WTC11 (cell line): ENCODE measurements around the gene TRAPPC3. TPM values are rescaled to one million over a fixed set of nuclear protein-coding genes. Genes with fewer than 3 reads are reported as not detected.

ENCODE experiments used
- FOXJ3 ChIP-seq: sonication (generic); formaldehyde crosslinking; IDR thresholded peaks from 2 replicates; pipeline ENCODE4 v1.9.0; 2021; ENCODE audit warnings: missing genetic modification reagents, mild to moderate bottlenecking, borderline replicate concordance
- JAZF1 ChIP-seq: fragments of 250-450 bp; sonication (Bioruptor Pico); IDR thresholded peaks from 2 replicates; pipeline ENCODE4 v1.9.0; 2021; ENCODE audit warnings: moderate library complexity, mild to moderate bottlenecking, inconsistent platforms
- NR2C2 ChIP-seq: sonication (generic); formaldehyde crosslinking; IDR thresholded peaks from 2 replicates; pipeline ENCODE4 v1.8.0; 2022; ENCODE audit warnings: mild to moderate bottlenecking, missing genetic modification reagents
- PRRX2 ChIP-seq: fragments of 250-450 bp; sonication (Bioruptor Pico); IDR thresholded peaks from 2 replicates; pipeline ENCODE4 v1.8.0; 2021; ENCODE audit warnings: mild to moderate bottlenecking
- SMAD4 ChIP-seq: sonication (generic); formaldehyde crosslinking; IDR thresholded peaks from 2 replicates; pipeline ENCODE4 v1.8.0; 2022; ENCODE audit warnings: mild to moderate bottlenecking, missing genetic modification reagents
- SOX15 ChIP-seq: fragments of 250-450 bp; sonication (Bioruptor Pico); IDR thresholded peaks from 2 replicates; pipeline ENCODE4 v1.9.0; 2021; ENCODE audit warnings: mild to moderate bottlenecking
- SP1 ChIP-seq: sonication (generic); formaldehyde crosslinking; conservative IDR thresholded peaks from 2 replicates; pipeline ENCODE4 v1.8.1; 2022; ENCODE audit warnings: missing genetic modification reagents
- TCF7 ChIP-seq: sonication (generic); formaldehyde crosslinking; IDR thresholded peaks from 2 replicates; pipeline ENCODE4 v1.8.0; 2022; ENCODE audit warnings: mild to moderate bottlenecking, low read depth, missing genetic modification reagents, moderate library complexity
- total RNA-seq: library from RNA; stranded (reverse); gene quantifications from 3 replicates; pipeline ENCODE4 v1.2.3, GENCODE V29; 2021
- TF ChIP-seq, protein P1 (sequence below): sonication (generic); formaldehyde crosslinking; IDR thresholded peaks from 2 replicates; pipeline ENCODE4 v1.8.0; 2023; ENCODE audit warnings: mild to moderate bottlenecking, missing genetic modification reagents
- TF ChIP-seq, protein P2 (sequence below): fragments of 250-450 bp; sonication (Bioruptor Pico); IDR thresholded peaks from 2 replicates; pipeline ENCODE4 v1.9.0; 2021; ENCODE audit warnings: mild to moderate bottlenecking, borderline replicate concordance
- TF ChIP-seq, protein P3 (sequence below): sonication (generic); formaldehyde crosslinking; IDR thresholded peaks from 2 replicates; pipeline ENCODE4 v1.8.0; 2023; ENCODE audit warnings: missing genetic modification reagents, mild to moderate bottlenecking, borderline replicate concordance
- TF ChIP-seq, protein P4 (sequence below): sonication (generic); formaldehyde crosslinking; IDR thresholded peaks from 2 replicates; pipeline ENCODE4 v1.8.0; 2022; ENCODE audit warnings: mild to moderate bottlenecking, missing genetic modification reagents
- TF ChIP-seq, protein P5 (sequence below): sonication (generic); formaldehyde crosslinking; IDR thresholded peaks from 2 replicates; pipeline ENCODE4 v1.8.1; 2023; ENCODE audit warnings: mild to moderate bottlenecking, moderate library complexity, missing genetic modification reagents
- TF ChIP-seq, protein P6 (sequence below): sonication (generic); formaldehyde crosslinking; IDR thresholded peaks from 2 replicates; pipeline ENCODE4 v1.8.1; 2023; ENCODE audit warnings: mild to moderate bottlenecking, missing genetic modification reagents, borderline replicate concordance
- TF ChIP-seq, protein P7 (sequence below): sonication (generic); formaldehyde crosslinking; IDR thresholded peaks from 2 replicates; pipeline ENCODE4 v1.8.1; 2022; ENCODE audit warnings: mild to moderate bottlenecking, missing genetic modification reagents, moderate library complexity, borderline replicate concordance
- TF ChIP-seq, protein P8 (sequence below): fragments of 250-450 bp; sonication (Bioruptor Pico); IDR thresholded peaks from 2 replicates; pipeline ENCODE4 v1.8.0; 2021; ENCODE audit warnings: mild to moderate bottlenecking

The TRAPPC3 gene
- total RNA-seq, 1 experiment from 2014 or later: 48.9 TPM

DNA sequence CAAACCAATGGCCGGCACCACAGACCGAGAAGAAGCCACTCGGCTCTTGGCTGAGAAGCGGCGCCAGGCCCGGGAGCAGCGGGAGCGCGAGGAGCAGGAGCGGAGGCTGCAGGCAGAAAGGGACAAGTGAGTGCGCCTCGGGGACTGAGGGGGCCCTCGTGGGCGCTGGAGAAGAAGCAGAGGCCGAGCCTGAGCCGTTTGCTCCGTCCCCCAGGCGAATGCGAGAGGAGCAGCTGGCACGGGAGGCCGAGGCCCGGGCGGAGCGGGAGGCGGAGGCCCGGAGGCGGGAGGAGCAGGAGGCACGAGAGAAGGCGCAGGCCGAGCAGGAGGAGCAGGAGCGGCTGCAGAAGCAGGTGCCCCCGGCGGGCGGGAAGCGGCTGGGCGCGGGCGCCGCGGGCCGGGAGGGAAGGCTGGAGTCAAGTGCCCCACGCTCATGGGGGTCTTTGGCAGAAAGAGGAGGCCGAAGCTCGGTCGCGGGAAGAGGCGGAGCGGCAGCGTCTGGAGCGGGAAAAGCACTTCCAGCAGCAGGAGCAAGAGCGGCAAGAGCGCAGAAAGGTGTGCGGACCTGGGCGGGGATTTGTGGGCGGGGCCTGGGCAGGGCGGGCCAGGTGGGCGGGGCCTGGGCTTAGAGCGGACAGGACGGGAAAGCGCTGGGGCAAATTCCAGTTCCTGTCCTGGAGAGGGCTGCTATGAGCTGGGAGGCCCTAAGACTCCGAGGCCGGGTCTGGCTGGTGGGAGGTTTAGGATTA is 29.4 kb upstream of the TRAPPC3 start (continued):
- TF ChIP-seq, protein P1, sequence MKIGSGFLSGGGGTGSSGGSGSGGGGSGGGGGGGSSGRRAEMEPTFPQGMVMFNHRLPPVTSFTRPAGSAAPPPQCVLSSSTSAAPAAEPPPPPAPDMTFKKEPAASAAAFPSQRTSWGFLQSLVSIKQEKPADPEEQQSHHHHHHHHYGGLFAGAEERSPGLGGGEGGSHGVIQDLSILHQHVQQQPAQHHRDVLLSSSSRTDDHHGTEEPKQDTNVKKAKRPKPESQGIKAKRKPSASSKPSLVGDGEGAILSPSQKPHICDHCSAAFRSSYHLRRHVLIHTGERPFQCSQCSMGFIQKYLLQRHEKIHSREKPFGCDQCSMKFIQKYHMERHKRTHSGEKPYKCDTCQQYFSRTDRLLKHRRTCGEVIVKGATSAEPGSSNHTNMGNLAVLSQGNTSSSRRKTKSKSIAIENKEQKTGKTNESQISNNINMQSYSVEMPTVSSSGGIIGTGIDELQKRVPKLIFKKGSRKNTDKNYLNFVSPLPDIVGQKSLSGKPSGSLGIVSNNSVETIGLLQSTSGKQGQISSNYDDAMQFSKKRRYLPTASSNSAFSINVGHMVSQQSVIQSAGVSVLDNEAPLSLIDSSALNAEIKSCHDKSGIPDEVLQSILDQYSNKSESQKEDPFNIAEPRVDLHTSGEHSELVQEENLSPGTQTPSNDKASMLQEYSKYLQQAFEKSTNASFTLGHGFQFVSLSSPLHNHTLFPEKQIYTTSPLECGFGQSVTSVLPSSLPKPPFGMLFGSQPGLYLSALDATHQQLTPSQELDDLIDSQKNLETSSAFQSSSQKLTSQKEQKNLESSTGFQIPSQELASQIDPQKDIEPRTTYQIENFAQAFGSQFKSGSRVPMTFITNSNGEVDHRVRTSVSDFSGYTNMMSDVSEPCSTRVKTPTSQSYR (CRISPR knock-in tag): no peak
- TF ChIP-seq, protein P2, sequence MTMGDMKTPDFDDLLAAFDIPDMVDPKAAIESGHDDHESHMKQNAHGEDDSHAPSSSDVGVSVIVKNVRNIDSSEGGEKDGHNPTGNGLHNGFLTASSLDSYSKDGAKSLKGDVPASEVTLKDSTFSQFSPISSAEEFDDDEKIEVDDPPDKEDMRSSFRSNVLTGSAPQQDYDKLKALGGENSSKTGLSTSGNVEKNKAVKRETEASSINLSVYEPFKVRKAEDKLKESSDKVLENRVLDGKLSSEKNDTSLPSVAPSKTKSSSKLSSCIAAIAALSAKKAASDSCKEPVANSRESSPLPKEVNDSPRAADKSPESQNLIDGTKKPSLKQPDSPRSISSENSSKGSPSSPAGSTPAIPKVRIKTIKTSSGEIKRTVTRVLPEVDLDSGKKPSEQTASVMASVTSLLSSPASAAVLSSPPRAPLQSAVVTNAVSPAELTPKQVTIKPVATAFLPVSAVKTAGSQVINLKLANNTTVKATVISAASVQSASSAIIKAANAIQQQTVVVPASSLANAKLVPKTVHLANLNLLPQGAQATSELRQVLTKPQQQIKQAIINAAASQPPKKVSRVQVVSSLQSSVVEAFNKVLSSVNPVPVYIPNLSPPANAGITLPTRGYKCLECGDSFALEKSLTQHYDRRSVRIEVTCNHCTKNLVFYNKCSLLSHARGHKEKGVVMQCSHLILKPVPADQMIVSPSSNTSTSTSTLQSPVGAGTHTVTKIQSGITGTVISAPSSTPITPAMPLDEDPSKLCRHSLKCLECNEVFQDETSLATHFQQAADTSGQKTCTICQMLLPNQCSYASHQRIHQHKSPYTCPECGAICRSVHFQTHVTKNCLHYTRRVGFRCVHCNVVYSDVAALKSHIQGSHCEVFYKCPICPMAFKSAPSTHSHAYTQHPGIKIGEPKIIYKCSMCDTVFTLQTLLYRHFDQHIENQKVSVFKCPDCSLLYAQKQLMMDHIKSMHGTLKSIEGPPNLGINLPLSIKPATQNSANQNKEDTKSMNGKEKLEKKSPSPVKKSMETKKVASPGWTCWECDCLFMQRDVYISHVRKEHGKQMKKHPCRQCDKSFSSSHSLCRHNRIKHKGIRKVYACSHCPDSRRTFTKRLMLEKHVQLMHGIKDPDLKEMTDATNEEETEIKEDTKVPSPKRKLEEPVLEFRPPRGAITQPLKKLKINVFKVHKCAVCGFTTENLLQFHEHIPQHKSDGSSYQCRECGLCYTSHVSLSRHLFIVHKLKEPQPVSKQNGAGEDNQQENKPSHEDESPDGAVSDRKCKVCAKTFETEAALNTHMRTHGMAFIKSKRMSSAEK: no peak
- TF ChIP-seq JAZF1 (CRISPR knock-in tag) (no peak), NR2C2 (CRISPR knock-in tag) (no peak), SMAD4 (CRISPR knock-in tag) (no peak), TCF7 (CRISPR knock-in tag) (no peak), SP1 (CRISPR knock-in tag) (peak; percentile 31; the same call in 1 of the 2 replicates), PRRX2 (CRISPR knock-in tag) (no peak), SOX15 (CRISPR knock-in tag) (no peak), FOXJ3 (no peak)
- TF ChIP-seq, protein P3, sequence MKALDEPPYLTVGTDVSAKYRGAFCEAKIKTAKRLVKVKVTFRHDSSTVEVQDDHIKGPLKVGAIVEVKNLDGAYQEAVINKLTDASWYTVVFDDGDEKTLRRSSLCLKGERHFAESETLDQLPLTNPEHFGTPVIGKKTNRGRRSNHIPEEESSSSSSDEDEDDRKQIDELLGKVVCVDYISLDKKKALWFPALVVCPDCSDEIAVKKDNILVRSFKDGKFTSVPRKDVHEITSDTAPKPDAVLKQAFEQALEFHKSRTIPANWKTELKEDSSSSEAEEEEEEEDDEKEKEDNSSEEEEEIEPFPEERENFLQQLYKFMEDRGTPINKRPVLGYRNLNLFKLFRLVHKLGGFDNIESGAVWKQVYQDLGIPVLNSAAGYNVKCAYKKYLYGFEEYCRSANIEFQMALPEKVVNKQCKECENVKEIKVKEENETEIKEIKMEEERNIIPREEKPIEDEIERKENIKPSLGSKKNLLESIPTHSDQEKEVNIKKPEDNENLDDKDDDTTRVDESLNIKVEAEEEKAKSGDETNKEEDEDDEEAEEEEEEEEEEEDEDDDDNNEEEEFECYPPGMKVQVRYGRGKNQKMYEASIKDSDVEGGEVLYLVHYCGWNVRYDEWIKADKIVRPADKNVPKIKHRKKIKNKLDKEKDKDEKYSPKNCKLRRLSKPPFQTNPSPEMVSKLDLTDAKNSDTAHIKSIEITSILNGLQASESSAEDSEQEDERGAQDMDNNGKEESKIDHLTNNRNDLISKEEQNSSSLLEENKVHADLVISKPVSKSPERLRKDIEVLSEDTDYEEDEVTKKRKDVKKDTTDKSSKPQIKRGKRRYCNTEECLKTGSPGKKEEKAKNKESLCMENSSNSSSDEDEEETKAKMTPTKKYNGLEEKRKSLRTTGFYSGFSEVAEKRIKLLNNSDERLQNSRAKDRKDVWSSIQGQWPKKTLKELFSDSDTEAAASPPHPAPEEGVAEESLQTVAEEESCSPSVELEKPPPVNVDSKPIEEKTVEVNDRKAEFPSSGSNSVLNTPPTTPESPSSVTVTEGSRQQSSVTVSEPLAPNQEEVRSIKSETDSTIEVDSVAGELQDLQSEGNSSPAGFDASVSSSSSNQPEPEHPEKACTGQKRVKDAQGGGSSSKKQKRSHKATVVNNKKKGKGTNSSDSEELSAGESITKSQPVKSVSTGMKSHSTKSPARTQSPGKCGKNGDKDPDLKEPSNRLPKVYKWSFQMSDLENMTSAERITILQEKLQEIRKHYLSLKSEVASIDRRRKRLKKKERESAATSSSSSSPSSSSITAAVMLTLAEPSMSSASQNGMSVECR (CRISPR knock-in tag): 0 out of 2 replicates have a peak, but pooled peaks have one; percentile 32
- TF ChIP-seq, protein P4, sequence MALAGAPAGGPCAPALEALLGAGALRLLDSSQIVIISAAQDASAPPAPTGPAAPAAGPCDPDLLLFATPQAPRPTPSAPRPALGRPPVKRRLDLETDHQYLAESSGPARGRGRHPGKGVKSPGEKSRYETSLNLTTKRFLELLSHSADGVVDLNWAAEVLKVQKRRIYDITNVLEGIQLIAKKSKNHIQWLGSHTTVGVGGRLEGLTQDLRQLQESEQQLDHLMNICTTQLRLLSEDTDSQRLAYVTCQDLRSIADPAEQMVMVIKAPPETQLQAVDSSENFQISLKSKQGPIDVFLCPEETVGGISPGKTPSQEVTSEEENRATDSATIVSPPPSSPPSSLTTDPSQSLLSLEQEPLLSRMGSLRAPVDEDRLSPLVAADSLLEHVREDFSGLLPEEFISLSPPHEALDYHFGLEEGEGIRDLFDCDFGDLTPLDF: no peak
- TF ChIP-seq, protein P5, sequence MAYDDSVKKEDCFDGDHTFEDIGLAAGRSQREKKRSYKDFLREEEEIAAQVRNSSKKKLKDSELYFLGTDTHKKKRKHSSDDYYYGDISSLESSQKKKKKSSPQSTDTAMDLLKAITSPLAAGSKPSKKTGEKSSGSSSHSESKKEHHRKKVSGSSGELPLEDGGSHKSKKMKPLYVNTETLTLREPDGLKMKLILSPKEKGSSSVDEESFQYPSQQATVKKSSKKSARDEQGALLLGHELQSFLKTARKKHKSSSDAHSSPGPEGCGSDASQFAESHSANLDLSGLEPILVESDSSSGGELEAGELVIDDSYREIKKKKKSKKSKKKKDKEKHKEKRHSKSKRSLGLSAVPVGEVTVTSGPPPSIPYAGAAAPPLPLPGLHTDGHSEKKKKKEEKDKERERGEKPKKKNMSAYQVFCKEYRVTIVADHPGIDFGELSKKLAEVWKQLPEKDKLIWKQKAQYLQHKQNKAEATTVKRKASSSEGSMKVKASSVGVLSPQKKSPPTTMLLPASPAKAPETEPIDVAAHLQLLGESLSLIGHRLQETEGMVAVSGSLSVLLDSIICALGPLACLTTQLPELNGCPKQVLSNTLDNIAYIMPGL (CRISPR knock-in tag): no peak
- TF ChIP-seq, protein P6, sequence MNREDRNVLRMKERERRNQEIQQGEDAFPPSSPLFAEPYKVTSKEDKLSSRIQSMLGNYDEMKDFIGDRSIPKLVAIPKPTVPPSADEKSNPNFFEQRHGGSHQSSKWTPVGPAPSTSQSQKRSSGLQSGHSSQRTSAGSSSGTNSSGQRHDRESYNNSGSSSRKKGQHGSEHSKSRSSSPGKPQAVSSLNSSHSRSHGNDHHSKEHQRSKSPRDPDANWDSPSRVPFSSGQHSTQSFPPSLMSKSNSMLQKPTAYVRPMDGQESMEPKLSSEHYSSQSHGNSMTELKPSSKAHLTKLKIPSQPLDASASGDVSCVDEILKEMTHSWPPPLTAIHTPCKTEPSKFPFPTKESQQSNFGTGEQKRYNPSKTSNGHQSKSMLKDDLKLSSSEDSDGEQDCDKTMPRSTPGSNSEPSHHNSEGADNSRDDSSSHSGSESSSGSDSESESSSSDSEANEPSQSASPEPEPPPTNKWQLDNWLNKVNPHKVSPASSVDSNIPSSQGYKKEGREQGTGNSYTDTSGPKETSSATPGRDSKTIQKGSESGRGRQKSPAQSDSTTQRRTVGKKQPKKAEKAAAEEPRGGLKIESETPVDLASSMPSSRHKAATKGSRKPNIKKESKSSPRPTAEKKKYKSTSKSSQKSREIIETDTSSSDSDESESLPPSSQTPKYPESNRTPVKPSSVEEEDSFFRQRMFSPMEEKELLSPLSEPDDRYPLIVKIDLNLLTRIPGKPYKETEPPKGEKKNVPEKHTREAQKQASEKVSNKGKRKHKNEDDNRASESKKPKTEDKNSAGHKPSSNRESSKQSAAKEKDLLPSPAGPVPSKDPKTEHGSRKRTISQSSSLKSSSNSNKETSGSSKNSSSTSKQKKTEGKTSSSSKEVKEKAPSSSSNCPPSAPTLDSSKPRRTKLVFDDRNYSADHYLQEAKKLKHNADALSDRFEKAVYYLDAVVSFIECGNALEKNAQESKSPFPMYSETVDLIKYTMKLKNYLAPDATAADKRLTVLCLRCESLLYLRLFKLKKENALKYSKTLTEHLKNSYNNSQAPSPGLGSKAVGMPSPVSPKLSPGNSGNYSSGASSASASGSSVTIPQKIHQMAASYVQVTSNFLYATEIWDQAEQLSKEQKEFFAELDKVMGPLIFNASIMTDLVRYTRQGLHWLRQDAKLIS: no peak
- TF ChIP-seq, protein P7, sequence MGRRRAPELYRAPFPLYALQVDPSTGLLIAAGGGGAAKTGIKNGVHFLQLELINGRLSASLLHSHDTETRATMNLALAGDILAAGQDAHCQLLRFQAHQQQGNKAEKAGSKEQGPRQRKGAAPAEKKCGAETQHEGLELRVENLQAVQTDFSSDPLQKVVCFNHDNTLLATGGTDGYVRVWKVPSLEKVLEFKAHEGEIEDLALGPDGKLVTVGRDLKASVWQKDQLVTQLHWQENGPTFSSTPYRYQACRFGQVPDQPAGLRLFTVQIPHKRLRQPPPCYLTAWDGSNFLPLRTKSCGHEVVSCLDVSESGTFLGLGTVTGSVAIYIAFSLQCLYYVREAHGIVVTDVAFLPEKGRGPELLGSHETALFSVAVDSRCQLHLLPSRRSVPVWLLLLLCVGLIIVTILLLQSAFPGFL (CRISPR knock-in tag): no peak
- TF ChIP-seq, protein P8, sequence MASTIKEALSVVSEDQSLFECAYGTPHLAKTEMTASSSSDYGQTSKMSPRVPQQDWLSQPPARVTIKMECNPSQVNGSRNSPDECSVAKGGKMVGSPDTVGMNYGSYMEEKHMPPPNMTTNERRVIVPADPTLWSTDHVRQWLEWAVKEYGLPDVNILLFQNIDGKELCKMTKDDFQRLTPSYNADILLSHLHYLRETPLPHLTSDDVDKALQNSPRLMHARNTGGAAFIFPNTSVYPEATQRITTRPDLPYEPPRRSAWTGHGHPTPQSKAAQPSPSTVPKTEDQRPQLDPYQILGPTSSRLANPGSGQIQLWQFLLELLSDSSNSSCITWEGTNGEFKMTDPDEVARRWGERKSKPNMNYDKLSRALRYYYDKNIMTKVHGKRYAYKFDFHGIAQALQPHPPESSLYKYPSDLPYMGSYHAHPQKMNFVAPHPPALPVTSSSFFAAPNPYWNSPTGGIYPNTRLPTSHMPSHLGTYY (CRISPR knock-in tag): no peak
